OCI-LY3 (cell line): ENCODE measurements around the gene S100A7A.

Experiments
- H2AFZ ChIP-seq: fragments of 200-600, 300-600 bp; shearing (Covaris generic); 2 replicates; pipeline ENCODE4 v1.6.0; 2014; ENCODE audit warnings: antibody characterized with exemption, low read depth, low read length
- H3K27ac ChIP-seq: fragments of 200-600, 300-600 bp; sonication (generic); 2 replicates; pipeline ENCODE4 v1.5.1; 2014; ENCODE audit warnings: mild to moderate bottlenecking, low read length, moderate library complexity, mixed read lengths
- H3K27me3 ChIP-seq: fragments of 200-600, 300-600 bp; sonication (generic); 2 replicates; pipeline ENCODE4 v1.6.1; 2014; ENCODE audit warnings: low read depth, low read length, mixed read lengths
- H3K36me3 ChIP-seq: fragments of 200-600, 300-600 bp; sonication (generic); replicated peaks from 2 replicates; pipeline ENCODE3; 2014; ENCODE audit warnings: low read depth, low read length, mixed read lengths
- H3K4me1 ChIP-seq: fragments of 300-600, 200-600 bp; sonication (generic); 2 replicates; pipeline ENCODE4 v1.6.1; 2014; ENCODE audit warnings: low read length, mixed read lengths
- H3K4me2 ChIP-seq: fragments of 200-600, 300-600 bp; sonication (generic); 2 replicates; pipeline ENCODE4 v1.6.1; 2014; ENCODE audit warnings: low read length, mixed read lengths
- H3K4me3 ChIP-seq: fragments of 300-600, 200-600 bp; sonication (generic); 2 replicates; pipeline ENCODE4 v1.5.1; 2014; ENCODE audit warnings: antibody characterized with exemption, mild to moderate bottlenecking, low read length, moderate library complexity
- H3K79me2 ChIP-seq: fragments of 300-600, 200-600 bp; shearing (Covaris generic); 2 replicates; pipeline ENCODE4 v1.6.1; 2014; ENCODE audit warnings: mild to moderate bottlenecking, low read length, mixed read lengths
- H3K9ac ChIP-seq: fragments of 300-600, 200-600 bp; shearing (Covaris generic); 2 replicates; pipeline ENCODE4 v1.6.0; 2014; ENCODE audit warnings: mild to moderate bottlenecking, low read length, moderate library complexity
- H3K9me3 ChIP-seq: fragments of 200-600, 300-600 bp; shearing (Covaris generic); 2 replicates; pipeline ENCODE4 v1.6.1; 2014; ENCODE audit warnings: low read length, mixed read lengths; ENCODE audit not compliant: insufficient read depth
- H4K20me1 ChIP-seq: fragments of 200-600, 300-600 bp; sonication (generic); 2 replicates; pipeline ENCODE4 v1.6.1; 2016; ENCODE audit warnings: low read length, mixed read lengths; ENCODE audit not compliant: insufficient read depth
- CTCF ChIP-seq: fragments of 200-600, 300-600 bp; sonication (generic); IDR thresholded peaks from 2 replicates; pipeline ENCODE4 v1.5.1; 2014; ENCODE audit warnings: antibody characterized with exemption, low read length, low read depth
- EZH2phosphoT487 ChIP-seq: fragments of 200-600 bp; shearing (Covaris generic); IDR thresholded peaks from 2 replicates; pipeline ENCODE4 v1.6.1; 2018; ENCODE audit warnings: antibody characterized with exemption, mixed run types, low read depth

Gene S100A7A

GRCh38 chr1:153426809-153427208, 10.5 kb downstream of the S100A7A start:
- TF ChIP-seq EZH2phosphoT487, result no peak
- TF ChIP-seq CTCF, result no peak
- no peak overlapping the region for H3K9ac ChIP-seq

GRCh38 chr1:153428073-153428638, 11.8 kb downstream of the S100A7A start:
- Histone ChIP-seq H3K27me3 (peaks cover 67% of the 10 kb centered on the region), H3K9ac (no peak overlapping the region), H3K9me3 (no peaks in the 10 kb centered on the region), H2AFZ (no peak overlapping the region), H3K4me1 (no peaks in the 10 kb centered on the region), H3K27ac (no peak overlapping the region), H4K20me1 (0 out of 2 replicates have a peak, but pooled peaks cover 5% of the 10 kb centered on the region), H3K79me2 (no peaks in the 10 kb centered on the region), H3K4me3 (no peak overlapping the region), H3K4me2 (no peak overlapping the region), H3K36me3 (no peaks in the 10 kb centered on the region)
- TF ChIP-seq CTCF (no peak), EZH2phosphoT487 (no peak)

More at GRCh38 chr1:153426809-153427208, 10.5 kb downstream of the S100A7A start:
- no peaks in the 10 kb centered on the region for H3K9me3 ChIP-seq
- no peaks in the 10 kb centered on the region for H3K4me1 ChIP-seq
- 0 out of 2 replicates have a peak, but pooled peaks cover 5% of the 10 kb centered on the region for H4K20me1 ChIP-seq
- no peak overlapping the region for H2AFZ ChIP-seq
- peaks cover 58% of the 10 kb centered on the region for H3K27me3 ChIP-seq
- no peaks in the 10 kb centered on the region for H3K79me2 ChIP-seq
- no peak overlapping the region for H3K4me3 ChIP-seq
- no peaks in the 10 kb centered on the region for H3K36me3 ChIP-seq
- H3K27ac ChIP-seq, result no peak overlapping the region
- H3K4me2 ChIP-seq, result no peak overlapping the region

- TF ChIP-seq CTCF (no peak), EZH2phosphoT487 (no peak)
- Histone ChIP-seq H3K4me2 (no peak overlapping the region), H3K27me3 (peaks cover 70% of the 10 kb centered on the region)
These were observed 12.5 kb downstream of the S100A7A start for GRCh38 chr1:153428791-153429190.

GRCh38 chr1:153429266-153430165, 13.2 kb downstream of the S100A7A start:
- no peak overlapping the region for H3K27ac ChIP-seq
- no peak overlapping the region for H3K4me2 ChIP-seq
- H2AFZ ChIP-seq, result no peak overlapping the region
- H3K9me3 ChIP-seq, result no peaks in the 10 kb centered on the region
- peaks cover 70% of the 10 kb centered on the region for H3K27me3 ChIP-seq
- TF ChIP-seq EZH2phosphoT487, result no peak
- no peak for TF ChIP-seq CTCF
- H3K79me2 ChIP-seq, result no peaks in the 10 kb centered on the region
- H3K4me3 ChIP-seq, result no peak overlapping the region
- no peak overlapping the region for H3K9ac ChIP-seq
- 0 out of 2 replicates have a peak, but pooled peaks cover 5% of the 10 kb centered on the region for H4K20me1 ChIP-seq
- no peaks in the 10 kb centered on the region for H3K36me3 ChIP-seq
- no peaks in the 10 kb centered on the region for H3K4me1 ChIP-seq

More at GRCh38 chr1:153428791-153429190, 12.5 kb downstream of the S100A7A start:
- Histone ChIP-seq H4K20me1 (0 out of 2 replicates have a peak, but pooled peaks cover 5% of the 10 kb centered on the region), H3K9me3 (no peaks in the 10 kb centered on the region), H3K27ac (no peak overlapping the region), H2AFZ (no peak overlapping the region), H3K4me1 (no peaks in the 10 kb centered on the region), H3K36me3 (no peaks in the 10 kb centered on the region), H3K4me3 (no peak overlapping the region), H3K9ac (no peak overlapping the region), H3K79me2 (no peaks in the 10 kb centered on the region)
